Astrocyte of the hippocampus (primary cell): ENCODE data around the gene RINT1.
"Not testable (repeated sequence)": the region's sequence is repeated elsewhere in the genome, so short reads cannot be mapped to it uniquely, and the experiment has no call there.

Experiments
- DNase-seq: peaks from one replicate; pipeline ENCODE4 v3.0.0; 2011; ENCODE audit warnings: low read depth, low spot score

The RINT1 gene

GRCh38 chr7:105531792-105532671 is at the start of gene RINT1:
Gene RINT1, plus strand, starts transcription at chr7:105532201. Its CDS starts 115 bp downstream, at chr7:105532316.
- DNase-seq: peak; percentile 97

GRCh38 chr7:105487579-105488571 is 44.1 kb upstream of the RINT1 start:
- peak; percentile 68 for DNase-seq

- no peak for DNase-seq
Observed at GRCh38 chr7:105489409-105489808, 42.6 kb upstream of the RINT1 start.

GRCh38 chr7:105493196-105493922 is 38.6 kb upstream of the RINT1 start:
- DNase-seq: no peak

- peak; percentile 89 for DNase-seq
Observed at GRCh38 chr7:105493923-105494315, 38.1 kb upstream of the RINT1 start.

- DNase-seq: peak; percentile 51
Observed at GRCh38 chr7:105496521-105496920, 35.5 kb upstream of the RINT1 start.

- peak; percentile 9 for DNase-seq
Observed at GRCh38 chr7:105497016-105497415, 35.0 kb upstream of the RINT1 start.

GRCh38 chr7:105502173-105502572 is 29.8 kb upstream of the RINT1 start:
- DNase-seq: no peak

GRCh38 chr7:105512415-105512814 is 19.6 kb upstream of the RINT1 start:
- DNase-seq: no peak

GRCh38 chr7:105512926-105513526 is 19.0 kb upstream of the RINT1 start:
- DNase-seq: no peak

GRCh38 chr7:105515610-105516009 is 16.4 kb upstream of the RINT1 start:
- not testable (repeated sequence) for DNase-seq

- peak; percentile 9 for DNase-seq
Observed at GRCh38 chr7:105519353-105519752, 12.6 kb upstream of the RINT1 start.

- DNase-seq: not testable (repeated sequence)
Observed at GRCh38 chr7:105520620-105521019, 11.4 kb upstream of the RINT1 start.

- peak; percentile 82 for DNase-seq
Observed at GRCh38 chr7:105521027-105521716, 10.8 kb upstream of the RINT1 start.

- peak; percentile 97 for DNase-seq
Observed at GRCh38 chr7:105521717-105522463, 10.1 kb upstream of the RINT1 start, which contains the start of gene PUS7. Gene PUS7, minus strand, starts transcription at chr7:105522271. Its CDS starts 13,759 bp downstream, at chr7:105508512.

GRCh38 chr7:105524423-105524822 is 7.6 kb upstream of the RINT1 start:
- not testable (repeated sequence) for DNase-seq

GRCh38 chr7:105524840-105525239 is 7.2 kb upstream of the RINT1 start:
- DNase-seq: no peak

- not testable (repeated sequence) for DNase-seq
Observed at GRCh38 chr7:105527737-105528136, 4.3 kb upstream of the RINT1 start.

- no peak for DNase-seq
Observed at GRCh38 chr7:105530126-105530525, 1.9 kb upstream of the RINT1 start.

GRCh38 chr7:105530546-105530945 is 1.5 kb upstream of the RINT1 start:
- no peak for DNase-seq
